Lower leg skin (tissue), 3 donors: ENCODE results near the gene ZFAND3.

Experiments used
- POLR2A ChIP-seq, 2 donors: fragments of 450-650 bp; IDR thresholded peaks; one replicate each; pipeline ENCODE4 v1.6.1; 2016 to 2017; ENCODE audit warnings: antibody characterized with exemption in 2 of 2, mild to moderate bottlenecking in 1 of 2, moderate library complexity in 1 of 2
- TF ChIP-seq, protein P1 (sequence below), 3 donors: fragments of 450-650 bp; IDR thresholded peaks; one replicate each; pipeline ENCODE4 v1.5.1; 2016; ENCODE audit warnings: antibody characterized with exemption in 3 of 3, mild to moderate bottlenecking in 3 of 3, moderate library complexity in 2 of 3

- TF ChIP-seq, protein P1, sequence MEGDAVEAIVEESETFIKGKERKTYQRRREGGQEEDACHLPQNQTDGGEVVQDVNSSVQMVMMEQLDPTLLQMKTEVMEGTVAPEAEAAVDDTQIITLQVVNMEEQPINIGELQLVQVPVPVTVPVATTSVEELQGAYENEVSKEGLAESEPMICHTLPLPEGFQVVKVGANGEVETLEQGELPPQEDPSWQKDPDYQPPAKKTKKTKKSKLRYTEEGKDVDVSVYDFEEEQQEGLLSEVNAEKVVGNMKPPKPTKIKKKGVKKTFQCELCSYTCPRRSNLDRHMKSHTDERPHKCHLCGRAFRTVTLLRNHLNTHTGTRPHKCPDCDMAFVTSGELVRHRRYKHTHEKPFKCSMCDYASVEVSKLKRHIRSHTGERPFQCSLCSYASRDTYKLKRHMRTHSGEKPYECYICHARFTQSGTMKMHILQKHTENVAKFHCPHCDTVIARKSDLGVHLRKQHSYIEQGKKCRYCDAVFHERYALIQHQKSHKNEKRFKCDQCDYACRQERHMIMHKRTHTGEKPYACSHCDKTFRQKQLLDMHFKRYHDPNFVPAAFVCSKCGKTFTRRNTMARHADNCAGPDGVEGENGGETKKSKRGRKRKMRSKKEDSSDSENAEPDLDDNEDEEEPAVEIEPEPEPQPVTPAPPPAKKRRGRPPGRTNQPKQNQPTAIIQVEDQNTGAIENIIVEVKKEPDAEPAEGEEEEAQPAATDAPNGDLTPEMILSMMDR (IDR thresholded peaks at IDR 0.05) = no peak
- no peak for TF ChIP-seq POLR2A (IDR thresholded peaks at IDR 0.05)
Observed at GRCh38 chr6:38185752-38186151, 366.2 kb downstream of the ZFAND3 start.
